KMS-11 (cell line): ENCODE measurements around the gene FOXL3.

Experiments used
- H2AFZ ChIP-seq: fragments of 200-600 bp; sonication (generic); 2 replicates; pipeline ENCODE4 v1.6.1; 2016; ENCODE audit warnings: antibody characterized with exemption, mixed run types, low read depth
- H3K27ac ChIP-seq: fragments of 200-600 bp; sonication (generic); 2 replicates; pipeline ENCODE4 v1.6.1; 2016; ENCODE audit warnings: mild to moderate bottlenecking, mixed run types
- H3K27me3 ChIP-seq: fragments of 200-600 bp; sonication (generic); 2 replicates; pipeline ENCODE4 v1.6.1; 2017; ENCODE audit warnings: mild to moderate bottlenecking, low read depth, mixed run types, moderate library complexity; ENCODE audit not compliant: insufficient read depth
- H3K36me3 ChIP-seq: fragments of 200-600 bp; sonication (generic); 2 replicates; pipeline ENCODE4 v1.6.1; 2017; ENCODE audit warnings: mild to moderate bottlenecking, mixed run types; ENCODE audit not compliant: insufficient read depth
- H3K4me1 ChIP-seq: fragments of 200-600 bp; sonication (generic); 2 replicates; pipeline ENCODE4 v1.6.1; 2016; ENCODE audit warnings: mild to moderate bottlenecking, low read depth, mixed run types; ENCODE audit not compliant: poor library complexity, severe bottlenecking
- H3K4me2 ChIP-seq: fragments of 200-600 bp; sonication (generic); 2 replicates; pipeline ENCODE4 v1.7.0; 2016; ENCODE audit warnings: mild to moderate bottlenecking, mixed run types
- H3K4me3 ChIP-seq: fragments of 200-600 bp; sonication (generic); IDR thresholded peaks from 2 replicates; pipeline ENCODE4 v1.6.1; 2017; ENCODE audit warnings: low read depth, low read length, mixed read lengths; ENCODE audit not compliant: insufficient read depth
- H3K79me2 ChIP-seq: fragments of 200-600 bp; sonication (generic); 2 replicates; pipeline ENCODE4 v1.6.1; 2016; ENCODE audit warnings: low read depth, mixed run types; ENCODE audit not compliant: insufficient read depth
- H3K9ac ChIP-seq: fragments of 200-600 bp; sonication (generic); 2 replicates; pipeline ENCODE4 v1.6.1; 2016; ENCODE audit warnings: mild to moderate bottlenecking, mixed run types
- H4K20me1 ChIP-seq: fragments of 200-600 bp; sonication (generic); 2 replicates; pipeline ENCODE4 v1.6.1; 2016; ENCODE audit warnings: mild to moderate bottlenecking, mixed run types; ENCODE audit not compliant: insufficient read depth
- TF ChIP-seq, protein P1 (sequence below): fragments of 200-600 bp; sonication (generic); conservative IDR thresholded peaks from 2 replicates; pipeline ENCODE4 v1.6.1; 2017; ENCODE audit warnings: low read depth, mild to moderate bottlenecking, antibody characterized with exemption, low read length, moderate library complexity, mixed read lengths

FOXL3 gene

DNA sequence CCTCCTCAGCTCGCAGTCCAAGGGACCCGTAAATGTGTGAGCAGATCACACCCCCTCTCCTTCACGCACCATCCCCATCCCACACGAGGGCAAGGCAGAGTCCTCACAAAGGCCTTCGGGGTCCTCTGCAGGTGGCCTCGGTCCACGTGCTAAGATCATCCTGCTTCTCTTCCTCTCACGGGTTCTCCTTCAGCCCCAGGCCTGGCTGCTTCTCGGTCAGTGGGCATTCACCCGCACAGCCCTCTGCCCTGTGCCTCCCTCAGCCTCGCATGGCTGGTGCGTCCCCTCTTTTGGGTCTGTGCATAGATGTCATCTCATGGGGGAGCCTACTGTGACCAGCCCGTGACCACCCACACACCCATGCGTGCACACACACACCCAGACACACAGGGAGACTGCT lies 17.3 kb upstream of the FOXL3 start:
- H3K79me2 ChIP-seq, result no peaks in the 10 kb centered on the region
- no peak overlapping the region for H3K27ac ChIP-seq
- H3K4me1 ChIP-seq, result no peaks in the 10 kb centered on the region
- H4K20me1 ChIP-seq, result no peaks in the 10 kb centered on the region
- no peak overlapping the region for H3K4me3 ChIP-seq
- H3K27me3 ChIP-seq, result peaks cover 47% of the 10 kb centered on the region
- H3K36me3 ChIP-seq, result no peaks in the 10 kb centered on the region
- no peak overlapping the region for H3K4me2 ChIP-seq
- no peak overlapping the region for H2AFZ ChIP-seq
- TF ChIP-seq, protein P1, sequence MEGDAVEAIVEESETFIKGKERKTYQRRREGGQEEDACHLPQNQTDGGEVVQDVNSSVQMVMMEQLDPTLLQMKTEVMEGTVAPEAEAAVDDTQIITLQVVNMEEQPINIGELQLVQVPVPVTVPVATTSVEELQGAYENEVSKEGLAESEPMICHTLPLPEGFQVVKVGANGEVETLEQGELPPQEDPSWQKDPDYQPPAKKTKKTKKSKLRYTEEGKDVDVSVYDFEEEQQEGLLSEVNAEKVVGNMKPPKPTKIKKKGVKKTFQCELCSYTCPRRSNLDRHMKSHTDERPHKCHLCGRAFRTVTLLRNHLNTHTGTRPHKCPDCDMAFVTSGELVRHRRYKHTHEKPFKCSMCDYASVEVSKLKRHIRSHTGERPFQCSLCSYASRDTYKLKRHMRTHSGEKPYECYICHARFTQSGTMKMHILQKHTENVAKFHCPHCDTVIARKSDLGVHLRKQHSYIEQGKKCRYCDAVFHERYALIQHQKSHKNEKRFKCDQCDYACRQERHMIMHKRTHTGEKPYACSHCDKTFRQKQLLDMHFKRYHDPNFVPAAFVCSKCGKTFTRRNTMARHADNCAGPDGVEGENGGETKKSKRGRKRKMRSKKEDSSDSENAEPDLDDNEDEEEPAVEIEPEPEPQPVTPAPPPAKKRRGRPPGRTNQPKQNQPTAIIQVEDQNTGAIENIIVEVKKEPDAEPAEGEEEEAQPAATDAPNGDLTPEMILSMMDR, result no peak
- H3K9ac ChIP-seq, result no peak overlapping the region

GRCh38 chr7:273327-273726 lies 16.6 kb upstream of the FOXL3 start:
- Histone ChIP-seq H3K4me2 (no peak overlapping the region), H3K27me3 (peaks cover 46% of the 10 kb centered on the region; the same call in 1 of the 2 replicates), H3K9ac (no peak overlapping the region), H3K79me2 (no peaks in the 10 kb centered on the region), H4K20me1 (no peaks in the 10 kb centered on the region), H3K36me3 (no peaks in the 10 kb centered on the region), H3K4me1 (no peaks in the 10 kb centered on the region), H3K27ac (no peak overlapping the region), H2AFZ (no peak overlapping the region), H3K4me3 (no peak overlapping the region)
- TF ChIP-seq, protein P1, result no peak

GRCh38 chr7:274266-274665 lies 15.7 kb upstream of the FOXL3 start:
- Histone ChIP-seq H3K4me2 (no peak overlapping the region), H3K27ac (no peak overlapping the region), H3K4me3 (no peak overlapping the region), H3K9ac (no peak overlapping the region), H3K27me3 (peaks cover 48% of the 10 kb centered on the region; the same call in 1 of the 2 replicates), H2AFZ (no peak overlapping the region), H3K79me2 (no peaks in the 10 kb centered on the region), H3K4me1 (no peaks in the 10 kb centered on the region), H3K36me3 (no peaks in the 10 kb centered on the region), H4K20me1 (no peaks in the 10 kb centered on the region)
- TF ChIP-seq, protein P1, result no peak

GRCh38 chr7:276230-276835 lies 13.6 kb upstream of the FOXL3 start:
- peaks cover 68% of the 10 kb centered on the region; the same call in 1 of the 2 replicates for H3K27me3 ChIP-seq
- no peak overlapping the region for H3K4me3 ChIP-seq
- H3K9ac ChIP-seq, result no peak overlapping the region
- no peaks in the 10 kb centered on the region for H3K79me2 ChIP-seq
- no peaks in the 10 kb centered on the region for H4K20me1 ChIP-seq
- TF ChIP-seq, protein P1, result no peak
- H3K4me1 ChIP-seq, result no peaks in the 10 kb centered on the region
- no peaks in the 10 kb centered on the region for H3K36me3 ChIP-seq
- H2AFZ ChIP-seq, result no peak overlapping the region
- no peak overlapping the region for H3K4me2 ChIP-seq
- H3K27ac ChIP-seq, result no peak overlapping the region
